Peyer's patch (tissue), 4 donors: Measurements from ENCODE around the gene CDK5.

ENCODE experiments used
- POLR2A ChIP-seq, 2 donors: fragments of 450-650 bp; IDR thresholded peaks; one replicate each; pipeline ENCODE4 v1.5.1; 2017; ENCODE audit warnings: antibody characterized with exemption in 2 of 2, mild to moderate bottlenecking in 2 of 2, moderate library complexity in 2 of 2
- TF ChIP-seq, protein P1 (sequence below), 6 experiments: fragments of 450-650 bp in 4 of 6; fragments of 200-600 bp in 2 of 6; sonication (generic) in 1 of 6; IDR thresholded peaks; one replicate each; pipeline ENCODE4 v1.5.1; 2017 to 2019; ENCODE audit warnings: antibody characterized with exemption in 6 of 6, mild to moderate bottlenecking in 3 of 6, moderate library complexity in 1 of 6

GRCh38 chr7:151017370-151017952, 40.2 kb downstream of the CDK5 start:
- no peak for TF ChIP-seq POLR2A (IDR thresholded peaks at IDR 0.05)
- TF ChIP-seq, protein P1, sequence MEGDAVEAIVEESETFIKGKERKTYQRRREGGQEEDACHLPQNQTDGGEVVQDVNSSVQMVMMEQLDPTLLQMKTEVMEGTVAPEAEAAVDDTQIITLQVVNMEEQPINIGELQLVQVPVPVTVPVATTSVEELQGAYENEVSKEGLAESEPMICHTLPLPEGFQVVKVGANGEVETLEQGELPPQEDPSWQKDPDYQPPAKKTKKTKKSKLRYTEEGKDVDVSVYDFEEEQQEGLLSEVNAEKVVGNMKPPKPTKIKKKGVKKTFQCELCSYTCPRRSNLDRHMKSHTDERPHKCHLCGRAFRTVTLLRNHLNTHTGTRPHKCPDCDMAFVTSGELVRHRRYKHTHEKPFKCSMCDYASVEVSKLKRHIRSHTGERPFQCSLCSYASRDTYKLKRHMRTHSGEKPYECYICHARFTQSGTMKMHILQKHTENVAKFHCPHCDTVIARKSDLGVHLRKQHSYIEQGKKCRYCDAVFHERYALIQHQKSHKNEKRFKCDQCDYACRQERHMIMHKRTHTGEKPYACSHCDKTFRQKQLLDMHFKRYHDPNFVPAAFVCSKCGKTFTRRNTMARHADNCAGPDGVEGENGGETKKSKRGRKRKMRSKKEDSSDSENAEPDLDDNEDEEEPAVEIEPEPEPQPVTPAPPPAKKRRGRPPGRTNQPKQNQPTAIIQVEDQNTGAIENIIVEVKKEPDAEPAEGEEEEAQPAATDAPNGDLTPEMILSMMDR (IDR thresholded peaks at IDR 0.05): no peak
